ENCODE measurements around the gene MCCC2.

GRCh38 chr5:71563161-71563560 is 24.0 kb upstream of the MCCC2 start:
- TF ChIP-seq EZH2 (IDR thresholded peaks at IDR 0.05; ENCODE audit: borderline replicate concordance) (no peak), CTCF (IDR thresholded peaks at IDR 0.05; ENCODE audit: poor library complexity) (no peak), EZH2phosphoT487 (IDR thresholded peaks at IDR 0.05; ENCODE audit: low read depth, severe bottlenecking, unreplicated experiment) (no peak)

Measured in hepatocyte (in vitro differentiated cells).